AG08396 (cell line): ENCODE measurements around the gene PORCN.

ENCODE experiments used
- DNase-seq: peaks from one replicate; pipeline ENCODE4 v3.0.0; 2012; ENCODE audit warnings: low spot score, mixed read lengths

Gene PORCN

GRCh38 chrX:48476919-48477318 lies 31.9 kb upstream of the PORCN start:
- DNase-seq, result no peak

DNA sequence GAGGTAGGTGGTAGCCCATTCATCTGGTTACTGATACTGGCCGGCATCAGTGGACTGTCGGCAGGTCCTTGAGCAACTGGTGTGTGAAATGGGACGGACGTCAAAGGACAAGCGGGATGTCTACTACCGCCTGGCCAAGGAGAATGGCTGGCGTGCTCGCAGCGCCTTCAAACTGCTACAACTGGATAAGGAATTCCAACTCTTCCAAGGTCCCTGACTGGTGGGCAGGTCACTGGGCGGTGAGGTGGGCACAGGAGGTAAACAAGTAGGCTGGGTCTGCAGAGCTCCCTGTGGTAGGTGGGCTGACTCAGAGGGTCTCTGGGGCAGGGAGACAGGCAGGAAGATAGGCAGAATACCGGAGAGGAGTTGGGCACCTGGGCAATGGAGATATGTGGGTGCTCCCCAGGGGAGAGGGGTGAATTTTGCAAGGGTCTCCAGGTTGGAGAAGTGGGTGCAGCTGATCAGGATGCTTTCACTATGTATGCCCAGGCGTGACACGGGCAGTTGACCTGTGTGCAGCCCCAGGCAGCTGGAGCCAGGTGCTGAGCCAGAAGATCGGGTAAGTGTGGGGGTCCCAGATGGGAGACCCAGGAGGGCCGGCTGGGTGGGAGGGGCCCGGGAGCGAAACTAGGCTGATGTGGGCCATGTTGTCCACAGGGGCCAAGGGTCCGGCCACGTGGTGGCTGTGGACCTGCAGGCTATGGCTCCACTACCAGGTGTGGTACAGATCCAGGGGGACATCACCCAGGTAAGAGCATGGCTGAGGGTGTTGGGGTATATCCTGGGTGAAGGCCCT lies 30.6 kb upstream of the PORCN start:
- DNase-seq, result no peak

GRCh38 chrX:48478806-48479205 lies 30.0 kb upstream of the PORCN start:
- no peak for DNase-seq

DNA sequence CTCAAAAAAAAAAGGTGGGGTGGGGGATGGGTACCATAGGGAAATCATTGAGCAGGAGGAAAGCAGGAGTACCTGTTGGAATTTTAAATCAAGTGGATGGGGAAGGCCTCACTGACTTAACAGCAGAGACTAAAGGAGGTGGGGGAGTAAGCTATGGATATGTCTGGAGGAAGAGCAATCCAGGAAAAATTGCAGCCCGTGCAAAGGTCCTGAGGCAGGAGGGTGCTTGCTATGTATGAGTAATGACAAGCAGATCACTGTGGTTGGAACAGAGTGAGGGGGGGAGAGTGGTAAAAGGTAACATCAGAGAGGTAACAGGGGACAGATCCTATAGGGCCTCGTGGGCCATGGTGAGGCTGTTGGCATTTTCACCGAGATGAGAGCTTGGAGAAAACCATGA lies 28.6 kb upstream of the PORCN start:
- DNase-seq, result no peak

DNA sequence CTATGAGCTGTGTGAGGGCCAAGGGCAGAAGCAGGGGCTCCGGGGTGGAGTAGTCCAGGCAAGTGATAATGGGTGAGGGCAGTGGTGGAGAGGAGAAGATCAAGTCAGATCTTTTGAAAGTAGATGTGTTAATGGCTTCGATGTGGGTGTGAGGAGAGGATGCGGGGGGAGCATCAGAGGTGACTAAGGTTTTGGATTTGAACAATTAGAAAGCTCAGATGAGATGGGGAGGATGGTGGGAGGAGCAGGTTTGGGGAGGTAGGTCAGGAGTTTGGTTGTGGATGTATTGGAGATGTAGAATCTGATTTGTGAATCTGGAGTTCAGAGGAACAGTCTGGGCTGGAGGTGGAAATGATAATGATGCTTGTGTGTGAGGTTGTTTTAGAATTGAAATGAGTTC lies 28.2 kb upstream of the PORCN start:
- no peak for DNase-seq

- no peak for DNase-seq
Observed at GRCh38 chrX:48482526-48482925, 26.3 kb upstream of the PORCN start.

DNA sequence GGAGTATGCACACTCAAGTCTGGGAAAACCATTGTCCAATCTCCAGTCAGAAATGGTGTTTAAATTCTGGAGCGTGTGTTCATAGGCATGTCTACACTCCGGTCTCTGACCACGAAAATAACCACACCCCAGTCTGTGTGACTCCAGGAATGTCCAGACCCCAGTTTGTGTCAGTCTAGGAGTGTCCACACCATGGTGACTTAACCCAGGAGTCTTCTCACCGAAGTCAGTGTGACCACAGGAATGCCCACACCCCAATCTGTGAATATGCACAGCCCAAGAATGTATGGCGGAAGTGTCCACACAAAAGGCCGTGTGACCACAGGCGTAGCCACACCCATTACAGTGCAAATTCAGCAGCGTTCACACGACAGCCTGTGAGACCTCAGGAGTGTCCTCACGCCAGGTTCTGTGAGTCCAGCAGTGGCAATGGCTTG lies 21.4 kb upstream of the PORCN start:
- peak; percentile 54 for DNase-seq

GRCh38 chrX:48488034-48488433 lies 20.8 kb upstream of the PORCN start:
- DNase-seq, result no peak

- DNase-seq, result no peak
Observed at GRCh38 chrX:48489296-48489695, 19.5 kb upstream of the PORCN start.

DNA sequence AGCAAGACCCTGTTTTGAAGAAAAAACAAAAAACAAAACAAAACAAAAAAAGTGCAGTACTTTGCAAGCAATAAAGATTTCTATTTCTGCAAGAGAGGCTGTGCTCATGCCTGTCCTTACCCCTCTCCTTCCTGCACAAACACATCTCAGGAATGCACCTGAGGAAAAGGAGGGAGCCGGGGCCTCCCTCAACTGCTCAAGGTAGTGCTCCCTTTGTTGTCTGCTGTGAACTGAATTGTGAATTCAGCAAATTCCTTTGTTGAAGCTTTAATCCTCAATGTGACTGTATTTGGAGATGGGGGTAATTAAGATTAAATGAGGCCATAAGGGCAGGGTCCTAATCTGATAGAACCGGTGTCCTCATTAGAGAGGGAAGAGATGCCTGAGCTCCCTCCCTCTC lies 18.9 kb upstream of the PORCN start:
- DNase-seq, result no peak

DNA sequence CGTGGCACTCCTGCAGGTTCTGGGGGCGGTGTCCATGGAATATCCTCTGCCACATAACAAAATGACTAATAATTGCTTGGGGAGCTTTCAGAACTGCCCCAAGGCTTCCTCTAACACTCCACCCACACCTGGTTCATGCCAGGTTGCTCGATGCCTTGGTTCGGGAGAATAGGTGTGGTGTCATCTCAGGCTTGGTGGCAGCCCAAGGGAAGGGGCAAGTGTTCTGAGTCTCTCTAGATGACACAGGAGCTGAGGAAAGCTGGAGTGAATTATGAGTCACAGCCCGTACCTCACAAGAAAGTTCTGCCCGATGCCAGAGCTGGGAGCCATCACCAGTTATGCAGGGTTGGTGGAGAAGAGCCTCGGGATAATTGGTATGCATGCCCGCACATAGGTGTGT lies 18.1 kb upstream of the PORCN start:
- DNase-seq, result no peak

DNA sequence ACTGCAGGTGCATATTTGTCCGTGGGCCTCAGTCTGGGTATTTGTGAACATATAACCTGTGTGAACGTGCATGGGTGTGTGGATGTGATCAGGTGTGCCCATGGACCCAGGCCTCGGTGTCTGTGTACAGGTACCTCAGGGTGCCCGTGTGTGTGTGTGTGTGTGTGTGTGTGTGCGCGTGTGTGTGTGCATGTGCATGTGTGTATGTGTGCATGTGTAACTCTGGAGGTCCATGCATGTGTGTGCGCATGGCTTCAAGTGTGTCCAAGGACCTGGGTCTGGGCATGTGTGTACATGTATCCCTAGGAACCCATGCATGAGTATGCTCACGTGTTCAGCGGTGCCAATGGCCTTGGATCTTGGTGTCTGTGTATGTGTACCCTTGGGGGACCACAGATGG lies 17.0 kb upstream of the PORCN start:
- no peak for DNase-seq

DNA sequence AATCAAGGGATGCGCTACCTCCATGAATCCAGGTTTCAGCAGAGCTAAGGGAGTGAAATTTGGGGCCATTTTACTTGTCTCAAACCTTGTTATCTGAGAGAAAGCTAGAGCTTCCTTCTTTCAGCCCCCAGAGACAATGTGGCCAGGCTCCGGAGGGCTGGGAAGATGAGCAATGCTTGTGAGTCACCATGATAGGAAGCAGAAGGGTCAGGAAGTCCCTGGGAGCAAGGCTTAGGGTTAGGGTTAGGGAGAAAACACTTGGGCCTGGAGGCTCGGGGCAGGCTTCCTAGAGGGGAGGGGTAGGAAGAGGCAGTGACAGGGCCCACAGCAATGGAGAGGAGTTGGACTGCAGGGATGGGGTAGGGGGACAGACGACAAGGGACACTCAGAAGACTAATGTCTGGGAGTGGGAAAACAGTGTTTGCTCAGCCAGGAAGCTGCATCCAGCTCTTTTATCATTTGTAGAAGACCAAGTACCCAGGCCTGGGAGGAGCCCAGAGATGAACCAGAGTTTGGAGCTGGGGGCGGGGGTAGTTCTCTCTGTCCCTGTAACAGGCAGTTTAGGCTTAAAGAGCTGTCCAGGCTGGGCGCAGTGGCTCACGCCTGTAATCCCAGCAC lies 16.4 kb upstream of the PORCN start:
- DNase-seq, result no peak

- no peak for DNase-seq
Observed at GRCh38 chrX:48493890-48494364, 14.9 kb upstream of the PORCN start.

DNA sequence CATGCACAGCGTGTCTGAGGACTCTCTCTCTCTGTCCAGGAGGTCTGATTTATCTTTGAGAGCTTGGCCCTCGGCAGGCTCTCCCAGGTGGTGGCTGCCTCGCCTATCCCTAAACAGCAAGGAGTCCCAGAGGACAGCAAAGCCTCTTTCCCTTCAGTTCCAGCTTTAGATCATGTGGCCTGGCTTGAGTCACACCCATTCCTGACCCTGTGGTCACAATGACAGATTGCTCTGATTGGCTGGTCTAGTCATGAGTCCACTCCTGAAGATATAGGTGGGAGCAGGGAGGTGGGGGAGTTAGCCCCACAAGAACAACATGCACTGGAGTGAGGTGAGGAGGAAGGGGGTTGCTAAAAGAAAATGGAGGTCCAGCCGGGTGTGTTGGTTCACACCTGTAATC lies 12.1 kb upstream of the PORCN start:
- no peak for DNase-seq

GRCh38 chrX:48497871-48498270 lies 10.9 kb upstream of the PORCN start:
- no peak for DNase-seq

DNA sequence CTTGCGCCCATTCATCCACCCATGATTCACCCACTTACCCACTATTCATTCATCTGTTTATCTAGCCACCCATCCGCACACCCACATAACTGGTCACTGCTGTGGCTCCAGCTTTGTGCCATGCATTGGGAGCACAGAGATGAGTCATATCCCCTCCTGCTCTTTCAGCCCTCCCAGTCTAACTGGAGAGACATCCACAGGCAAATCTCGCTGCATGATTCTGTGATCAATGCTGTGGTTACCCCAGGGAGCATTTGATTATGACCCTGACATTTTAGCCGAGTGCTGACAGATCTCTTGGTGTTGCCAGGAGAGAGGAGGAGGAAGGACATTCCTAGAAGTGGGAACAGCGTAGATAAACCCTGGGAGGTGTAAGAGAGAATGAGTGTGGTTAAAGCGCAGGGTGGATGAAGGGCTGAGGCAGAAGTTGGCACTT lies 10.4 kb upstream of the PORCN start:
- DNase-seq, result peak; percentile 46

DNA sequence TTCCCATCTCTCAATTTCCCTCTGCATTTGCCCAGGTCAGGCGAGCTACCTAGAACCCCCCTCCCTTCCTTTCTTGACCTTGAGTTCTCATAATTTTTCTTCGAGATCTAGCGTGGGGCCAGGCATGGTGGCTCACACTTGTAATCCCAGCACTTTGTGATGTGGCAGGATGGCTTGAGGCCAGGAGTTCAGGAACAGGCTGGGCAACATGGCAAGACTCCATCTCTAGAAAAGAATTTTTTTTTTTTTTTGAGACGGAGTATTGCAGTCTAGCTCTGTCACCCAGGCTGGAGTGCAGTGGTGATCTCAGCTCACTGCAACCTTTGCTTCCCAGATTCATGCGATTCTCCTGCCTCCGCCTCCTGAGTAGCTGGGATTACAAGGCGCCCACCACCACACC lies 4.5 kb upstream of the PORCN start:
- DNase-seq, result no peak

DNA sequence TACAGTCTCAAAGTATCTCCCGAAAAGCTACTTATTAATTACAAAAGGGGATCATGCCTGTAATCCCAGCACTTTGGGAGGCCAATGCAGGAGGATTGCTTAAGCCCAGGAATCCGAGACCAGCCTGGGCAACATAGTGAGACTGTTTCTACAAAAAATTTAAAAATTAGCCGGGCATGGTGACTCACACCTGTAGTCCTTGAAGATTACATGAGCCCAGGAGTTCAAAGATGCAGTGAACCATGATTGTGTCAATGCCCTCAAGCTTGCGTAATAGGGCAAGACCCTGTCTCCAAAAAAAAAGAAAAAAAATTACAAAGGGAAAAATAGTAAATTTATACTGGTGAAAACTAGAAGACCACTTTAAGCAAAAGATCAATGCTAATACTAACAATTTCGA lies 3.3 kb upstream of the PORCN start:
- no peak for DNase-seq

GRCh38 chrX:48507246-48507645 lies 1.5 kb upstream of the PORCN start:
- no peak for DNase-seq

DNA sequence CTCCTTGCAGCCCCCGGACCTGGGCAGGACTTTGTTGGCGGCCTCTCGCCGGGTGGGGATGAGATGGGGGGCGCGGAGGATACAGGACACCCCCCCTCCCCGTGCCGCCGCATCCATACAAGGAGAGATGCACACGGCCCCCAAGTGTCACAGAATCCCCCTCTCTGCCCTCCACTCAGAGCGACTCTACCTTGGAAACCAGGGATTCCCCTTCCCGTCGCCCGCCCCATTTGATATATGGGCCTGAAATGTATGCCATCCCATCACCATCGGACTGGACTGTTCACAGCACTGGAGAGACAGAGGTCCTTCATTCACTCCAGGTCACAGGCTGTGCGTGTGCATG lies 426 bp downstream of the PORCN start:
- DNase-seq, result no peak

GRCh38 chrX:48509619-48510018 lies 827 bp downstream of the PORCN start:
- DNase-seq, result no peak

- DNase-seq, result no peak
Observed at GRCh38 chrX:48511560-48511959, 2.8 kb downstream of the PORCN start.
